CD8-positive, alpha-beta memory T cell (primary cell): ENCODE data around the gene GOLGA5. TPM values are rescaled to one million over a fixed set of nuclear protein-coding genes. Genes with fewer than 3 reads are reported as not detected.
"Not testable (repeated sequence)": the region's sequence is repeated elsewhere in the genome, so short reads cannot be mapped to it uniquely, and the experiment has no call there.

Source experiments
- CTCF ChIA-PET: fragments of 350-600 bp; sonication (Branson Sonifier 250); formaldehyde crosslinking; loops from one replicate; lab custom pipeline; 2021; ENCODE audit warnings: antibody characterized with exemption; lab: Charles Lee
- POLR2A ChIA-PET: fragments of 350-600 bp; sonication (Branson Sonifier 250); formaldehyde crosslinking; loops from one replicate; lab custom pipeline; 2021; ENCODE audit warnings: antibody characterized with exemption; lab: Charles Lee
- DNase-seq, 5 donors: peaks; one replicate each; pipeline versions ENCODE4 v3.0.0 to v3.0.0-alpha.2; 2020 to 2022; ENCODE audit warnings: mixed read lengths in 1 of 5
- H3K27ac ChIP-seq: one replicate; pipeline ENCODE4 v1.7.0; 2013; ENCODE audit warnings: low read depth, mild to moderate bottlenecking, low read length, moderate library complexity
- H3K27me3 ChIP-seq: 2 replicates; pipeline ENCODE4 v1.7.0; 2013; ENCODE audit warnings: low read length, mild to moderate bottlenecking; ENCODE audit not compliant: insufficient read depth, poor library complexity, severe bottlenecking
- H3K36me3 ChIP-seq: 2 replicates; pipeline ENCODE4 v1.7.0; 2013; ENCODE audit warnings: mild to moderate bottlenecking, low read length, moderate library complexity; ENCODE audit not compliant: insufficient read depth
- H3K4me1 ChIP-seq: 2 replicates; pipeline ENCODE4 v1.7.0; 2013; ENCODE audit warnings: mild to moderate bottlenecking, low read length, moderate library complexity; ENCODE audit not compliant: insufficient read depth
- H3K4me3 ChIP-seq: 2 replicates; pipeline ENCODE4 v1.7.0; 2013; ENCODE audit warnings: mild to moderate bottlenecking, low read length
- H3K9me3 ChIP-seq: 2 replicates; pipeline ENCODE4 v1.7.0; 2013; ENCODE audit warnings: mild to moderate bottlenecking, low read length
- H3K27ac Mint-ChIP-seq, 8 donors: one replicate each; pipeline ENCODE4 v1.8.0; 2020 to 2021; ENCODE audit warnings: mixed read lengths in 8 of 8, mild to moderate bottlenecking in 6 of 8, inconsistent platforms in 3 of 8, moderate library complexity in 3 of 8
- H3K27me3 Mint-ChIP-seq, 2 donors: one replicate each; pipeline ENCODE4 v1.8.0; 2020 to 2021; ENCODE audit warnings: mixed read lengths in 2 of 2, mild to moderate bottlenecking in 1 of 2, moderate library complexity in 1 of 2
- H3K36me3 Mint-ChIP-seq, 3 donors: one replicate each; pipeline ENCODE4 v1.8.0; 2020 to 2021; ENCODE audit warnings: mixed read lengths in 3 of 3, inconsistent platforms in 1 of 3, mild to moderate bottlenecking in 1 of 3
- H3K4me1 Mint-ChIP-seq, 3 donors: one replicate each; pipeline ENCODE4 v1.8.0; 2020 to 2021; ENCODE audit warnings: mixed read lengths in 3 of 3, inconsistent platforms in 1 of 3, mild to moderate bottlenecking in 1 of 3
- H3K4me3 Mint-ChIP-seq, 7 donors: one replicate each; pipeline ENCODE4 v1.8.0; 2020 to 2021; ENCODE audit warnings: mixed read lengths in 7 of 7, mild to moderate bottlenecking in 6 of 7, moderate library complexity in 4 of 7, inconsistent platforms in 2 of 7
- H3K9me3 Mint-ChIP-seq, 5 donors: one replicate each; pipeline ENCODE4 v1.8.0; 2020 to 2022; ENCODE audit warnings: mixed read lengths in 5 of 5, mild to moderate bottlenecking in 3 of 5, moderate library complexity in 2 of 5, inconsistent platforms in 1 of 5
- polyA plus RNA-seq: library from polyadenylated mRNA; unstranded; fragments of 300-500 nt; fragmentation: Illumina TruSeq; gene quantifications from one replicate; pipeline ENCODE4 v1.2.3, GENCODE V29; 2021
- total RNA-seq, 2 experiments: library from RNA; stranded (reverse); gene quantifications; one replicate each; pipeline ENCODE4 v1.2.3, GENCODE V29; 2021

Gene GOLGA5, protein sequence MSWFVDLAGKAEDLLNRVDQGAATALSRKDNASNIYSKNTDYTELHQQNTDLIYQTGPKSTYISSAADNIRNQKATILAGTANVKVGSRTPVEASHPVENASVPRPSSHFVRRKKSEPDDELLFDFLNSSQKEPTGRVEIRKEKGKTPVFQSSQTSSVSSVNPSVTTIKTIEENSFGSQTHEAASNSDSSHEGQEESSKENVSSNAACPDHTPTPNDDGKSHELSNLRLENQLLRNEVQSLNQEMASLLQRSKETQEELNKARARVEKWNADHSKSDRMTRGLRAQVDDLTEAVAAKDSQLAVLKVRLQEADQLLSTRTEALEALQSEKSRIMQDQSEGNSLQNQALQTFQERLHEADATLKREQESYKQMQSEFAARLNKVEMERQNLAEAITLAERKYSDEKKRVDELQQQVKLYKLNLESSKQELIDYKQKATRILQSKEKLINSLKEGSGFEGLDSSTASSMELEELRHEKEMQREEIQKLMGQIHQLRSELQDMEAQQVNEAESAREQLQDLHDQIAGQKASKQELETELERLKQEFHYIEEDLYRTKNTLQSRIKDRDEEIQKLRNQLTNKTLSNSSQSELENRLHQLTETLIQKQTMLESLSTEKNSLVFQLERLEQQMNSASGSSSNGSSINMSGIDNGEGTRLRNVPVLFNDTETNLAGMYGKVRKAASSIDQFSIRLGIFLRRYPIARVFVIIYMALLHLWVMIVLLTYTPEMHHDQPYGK
- 10 to 100 TPM; 17.4 to 19.8 TPM for total RNA-seq
- 25.6 TPM for polyA plus RNA-seq

DNA sequence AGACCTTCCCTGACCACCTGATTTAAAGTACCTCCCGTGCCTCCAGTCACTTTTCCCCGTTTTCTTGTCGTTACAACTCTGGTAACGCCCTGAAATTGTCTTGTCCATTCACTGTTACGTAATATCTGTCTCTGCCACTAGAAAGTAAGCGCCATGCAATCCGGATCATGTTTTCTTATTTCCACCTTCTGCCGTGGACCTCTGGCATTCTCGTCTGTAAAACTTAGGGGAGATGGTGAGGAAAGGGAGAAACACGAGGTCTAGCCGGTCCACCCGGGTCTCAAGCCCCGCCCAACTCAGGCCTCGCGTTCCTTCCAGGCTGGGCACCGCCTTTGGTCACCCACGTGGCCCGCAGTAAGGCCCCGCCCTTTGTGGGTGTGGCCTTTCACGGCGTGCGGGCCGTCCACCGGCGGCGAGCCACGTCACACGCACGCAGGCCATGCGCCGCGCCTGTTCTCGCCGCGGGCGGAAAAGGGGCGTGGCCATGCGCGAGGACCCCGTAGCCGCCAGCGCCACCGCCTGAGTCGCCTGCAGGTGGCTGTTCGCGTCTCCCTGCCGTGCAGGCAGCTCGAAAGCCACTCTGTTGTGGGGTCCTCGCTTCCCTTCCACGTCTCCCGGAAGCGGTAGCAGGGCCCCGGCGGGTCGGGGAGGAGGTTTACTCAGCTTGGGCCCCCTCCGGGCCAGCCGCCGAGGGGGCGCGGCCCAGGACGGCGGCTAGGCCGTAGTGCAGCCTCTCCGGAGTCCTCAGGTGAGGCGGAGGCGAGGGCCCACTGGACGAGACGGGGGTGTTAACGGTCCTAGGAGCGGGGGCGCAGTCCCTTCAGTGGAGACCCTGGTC, at the start of gene GOLGA5:
TSS of gene GOLGA5 (plus strand) at position 597 of the 838 bp plus-strand sequence. CDS start 3,133 bp downstream, outside the sequence.
- H3K27ac ChIP-seq, result peak within 1 kb of the TSS; percentile 87
- H3K9me3 Mint-ChIP-seq, result peaks cover 10 to 25% (median 18%) of the 10 kb centered on the region in 5 donors
- peaks cover 6% of the 10 kb centered on the region for H3K9me3 ChIP-seq
- peaks cover 24% of the 10 kb centered on the region for H3K4me1 ChIP-seq
- H3K36me3 ChIP-seq, result peaks cover 15% of the 10 kb centered on the region
- peak; percentile 97 to 100 (median 99) for DNase-seq
- H3K4me3 Mint-ChIP-seq, result peak within 1 kb of the TSS; percentile 79 to 97 (median 94)
- peak within 1 kb of the TSS; percentile 83 for H3K4me3 ChIP-seq
- peak within 1 kb of the TSS; percentile 71 to 97 (median 92) for H3K27ac Mint-ChIP-seq
- peaks cover 4 to 34% (median 16%) of the 10 kb centered on the region in 3 donors for H3K36me3 Mint-ChIP-seq
- peaks cover 29 to 47% (median 42%) of the 10 kb centered on the region in 3 donors for H3K4me1 Mint-ChIP-seq
- H3K27me3 ChIP-seq, result no peaks in the 10 kb centered on the region
- ChIA-PET POLR2A (interaction anchor here (0.9 to 1.2 kb wide), 2 partner anchors 143 to 672 kb away, joined by 3 read pairs; partner anchors contain the start of genes CPSF2 and NDUFB1), CTCF (interaction anchor here (1.0 kb wide), 1 partner anchor 10 kb away, joined by 3 read pairs; no protein-coding TSS in a partner anchor)
- H3K27me3 Mint-ChIP-seq, result peaks cover 0 to 4% of the 10 kb centered on the region in 2 donors

DNA sequence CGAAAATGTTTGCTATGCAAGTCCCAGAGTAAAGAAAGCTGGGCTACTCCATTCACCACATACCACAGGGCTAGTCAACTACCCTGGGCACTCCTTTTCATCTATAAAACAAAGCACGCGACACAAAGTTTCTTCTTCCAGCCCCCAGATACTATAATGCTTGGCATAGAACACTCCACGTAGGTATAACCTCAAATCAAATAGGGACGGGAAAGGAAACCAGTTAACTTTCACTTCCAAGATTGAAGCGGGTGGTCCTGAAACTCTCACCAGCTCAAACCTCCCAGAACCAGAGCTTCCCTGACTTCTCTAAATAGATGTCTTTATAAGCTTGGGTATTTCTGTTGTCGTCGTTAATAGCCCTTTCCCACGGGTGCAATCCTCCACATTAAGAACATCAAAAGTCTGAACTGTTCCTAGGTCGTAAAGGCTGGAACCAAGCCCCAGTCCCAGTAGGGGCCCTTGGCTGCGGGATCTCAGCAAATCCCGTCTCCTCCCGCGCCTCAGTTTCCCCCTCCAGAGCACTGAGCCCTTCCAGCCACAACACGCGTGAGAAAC, 46.3 kb upstream of the GOLGA5 start:
- Histone ChIP-seq H3K27ac (no peak overlapping the region), H3K4me3 (peak overlapping the region; percentile 75), H3K9me3 (no peaks in the 10 kb centered on the region), H3K4me1 (peaks cover 4% of the 10 kb centered on the region), H3K36me3 (no peaks in the 10 kb centered on the region), H3K27me3 (peaks cover 3% of the 10 kb centered on the region)
- ChIA-PET POLR2A (interaction anchor here (0.8 kb wide), 1 partner anchor 11 kb away, joined by 3 read pairs; no protein-coding TSS in a partner anchor), CTCF (no interaction called here)
- H3K9me3 Mint-ChIP-seq, result peaks cover 0 to 6% (median 0%) of the 10 kb centered on the region in 5 donors
- peak overlapping the region; percentile 73 to 91 (median 81) for H3K4me3 Mint-ChIP-seq
- DNase-seq, result peak in 1 of 5 donors; percentile 11
- peaks cover 0 to 1% (median 0%) of the 10 kb centered on the region in 3 donors for H3K36me3 Mint-ChIP-seq
- peak overlapping the region in 6 of 8 donors; percentile 16 to 89 (median 20) for H3K27ac Mint-ChIP-seq
- H3K27me3 Mint-ChIP-seq, result peaks cover 27 to 35% of the 10 kb centered on the region in 2 donors
- H3K4me1 Mint-ChIP-seq, result peaks cover 32 to 38% (median 36%) of the 10 kb centered on the region in 3 donors

DNA sequence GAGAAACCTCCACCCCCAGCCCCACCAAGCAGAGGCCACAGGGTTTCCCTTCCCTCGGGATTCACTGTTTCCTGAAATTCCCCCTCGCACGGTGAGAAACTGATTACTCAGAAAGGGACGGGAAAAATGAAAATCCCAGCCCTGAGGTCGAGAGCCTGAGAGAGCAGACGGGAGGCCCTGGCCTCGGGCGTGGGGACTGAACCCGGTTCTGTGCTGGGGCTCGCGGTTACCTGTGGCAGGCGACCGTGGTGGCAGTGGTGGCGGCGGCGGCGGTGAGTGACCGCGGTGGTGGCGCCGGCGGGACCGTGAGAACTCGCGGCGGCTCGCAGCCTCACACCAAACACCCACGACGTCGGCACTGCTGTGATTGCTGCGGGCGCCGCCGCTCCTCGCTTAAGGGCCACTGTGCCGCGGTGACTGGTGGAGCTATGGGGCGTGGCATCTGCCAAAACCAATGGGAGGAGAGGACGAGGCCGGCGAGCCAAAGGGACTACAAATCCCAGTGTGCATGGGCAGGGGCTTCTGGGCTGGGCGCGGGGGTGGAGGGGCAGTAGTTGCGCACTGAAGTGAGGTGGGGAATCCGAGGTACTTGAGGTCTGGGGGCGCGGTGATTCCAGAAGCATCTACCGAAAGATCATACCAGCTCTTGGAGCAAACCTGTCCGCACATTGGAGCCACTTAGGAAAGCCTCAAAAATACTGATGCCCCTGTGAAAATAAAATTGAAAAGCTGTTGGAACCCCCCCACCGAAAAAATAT, 45.7 kb upstream of the GOLGA5 start, which contains the start of gene LGMN:
TSS of gene LGMN (minus strand) at position 369 of the 758 bp plus-strand sequence. CDS start 15,841 bp downstream, outside the sequence.
- H3K27me3 Mint-ChIP-seq, result peaks cover 27 to 35% of the 10 kb centered on the region in 2 donors
- H3K27me3 ChIP-seq, result peaks cover 3% of the 10 kb centered on the region
- H3K4me1 Mint-ChIP-seq, result peaks cover 32 to 38% (median 36%) of the 10 kb centered on the region in 3 donors
- POLR2A ChIA-PET, result interaction anchor here (0.7 to 0.8 kb wide), 2 partner anchors 12 to 32 kb away, joined by 3 read pairs; no protein-coding TSS in a partner anchor
- peak within 1 kb of the TSS; percentile 75 for H3K4me3 ChIP-seq
- peak; percentile 59 to 86 (median 74) for DNase-seq
- H3K9me3 ChIP-seq, result no peaks in the 10 kb centered on the region
- H3K4me3 Mint-ChIP-seq, result peak within 1 kb of the TSS; percentile 73 to 91 (median 81)
- H3K36me3 ChIP-seq, result no peaks in the 10 kb centered on the region
- H3K27ac ChIP-seq, result no peak within 1 kb of the TSS
- peak within 1 kb of the TSS in 6 of 8 donors; percentile 16 to 89 (median 61) for H3K27ac Mint-ChIP-seq
- peaks cover 4% of the 10 kb centered on the region for H3K4me1 ChIP-seq
- peaks cover 0 to 6% (median 0%) of the 10 kb centered on the region in 5 donors for H3K9me3 Mint-ChIP-seq
- CTCF ChIA-PET, result no interaction called here
- peaks cover 0 to 1% (median 0%) of the 10 kb centered on the region in 3 donors for H3K36me3 Mint-ChIP-seq

DNA sequence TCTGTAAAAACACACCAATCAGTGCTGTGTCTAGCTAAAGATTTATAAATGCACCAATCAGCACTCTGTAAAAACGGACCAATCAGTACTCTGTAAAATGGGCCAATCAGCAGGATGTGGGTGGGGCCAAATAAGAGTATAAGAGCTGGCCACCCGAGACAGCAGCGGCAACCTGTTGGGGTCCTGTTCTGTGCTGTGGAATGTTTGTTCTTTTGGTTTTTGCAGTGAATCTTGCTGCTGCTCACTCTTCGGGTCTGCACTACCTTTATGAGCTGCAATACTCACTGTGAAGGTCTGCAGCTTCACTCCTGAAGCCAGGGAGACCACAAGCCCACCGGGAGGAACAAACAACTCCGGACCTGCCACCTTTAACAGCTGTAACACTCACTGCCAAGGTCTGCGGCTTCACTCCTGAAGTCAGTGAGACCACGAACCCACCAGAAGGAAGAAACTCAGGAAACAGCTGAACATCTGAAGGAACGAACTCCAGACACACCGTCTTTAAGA, 43.8 kb upstream of the GOLGA5 start:
- H3K4me3 ChIP-seq, result peak overlapping the region; percentile 46
- H3K36me3 ChIP-seq, H3K9me3 ChIP-seq, POLR2A ChIA-PET, H3K27ac ChIP-seq, H3K9me3 Mint-ChIP-seq, H3K4me1 ChIP-seq, H3K27me3 ChIP-seq, H3K36me3 Mint-ChIP-seq: not testable (repeated sequence)
- DNase-seq, result peak in 4 of 5 donors; percentile 21 to 70 (median 52)
- H3K4me1 Mint-ChIP-seq, result peaks cover 32 to 38% (median 36%) of the 10 kb centered on the region in 3 donors
- H3K27ac Mint-ChIP-seq, result peak overlapping the region in 4 of 8 donors; percentile 24 to 77 (median 58)
- peaks cover 27 to 35% of the 10 kb centered on the region in 2 donors for H3K27me3 Mint-ChIP-seq
- H3K4me3 Mint-ChIP-seq, result peak overlapping the region; percentile 80 to 91 (median 86)
- CTCF ChIA-PET, result interaction anchor here (0.9 to 1.4 kb wide), 3 partner anchors 12 to 629 kb away, joined by 3 to 4 read pairs (median 3); partner anchors contain the start of genes CPSF2 and NDUFB1

DNA sequence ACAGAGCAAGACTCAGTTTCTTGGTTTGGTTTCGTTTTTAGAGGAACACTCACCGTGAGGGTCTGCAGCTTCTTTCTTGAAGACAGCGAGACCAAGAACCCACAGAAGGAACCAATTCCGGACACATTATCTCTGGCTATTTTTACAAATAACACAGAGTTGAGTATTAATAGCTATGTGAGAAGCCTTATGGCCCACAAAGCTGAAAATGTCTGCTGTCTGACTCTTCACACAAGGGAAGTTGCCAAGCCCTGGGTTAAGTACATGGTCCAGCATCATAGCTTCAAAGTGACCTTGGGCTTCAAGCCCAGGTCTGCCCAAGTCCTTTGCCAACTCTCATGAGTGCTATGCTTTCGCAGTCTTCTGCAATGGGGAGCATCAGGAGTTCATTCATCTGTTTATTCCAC, 43.1 kb upstream of the GOLGA5 start:
- H3K27ac Mint-ChIP-seq, result peak overlapping the region in 1 of 8 donors; percentile 43
- H3K4me3 ChIP-seq, result peak overlapping the region; percentile 46
- H3K27me3 ChIP-seq, result peaks cover 3% of the 10 kb centered on the region
- H3K4me1 Mint-ChIP-seq, result peaks cover 32 to 38% (median 36%) of the 10 kb centered on the region in 3 donors
- H3K4me1 ChIP-seq, result peaks cover 4% of the 10 kb centered on the region
- peaks cover 0 to 1% (median 0%) of the 10 kb centered on the region in 3 donors for H3K36me3 Mint-ChIP-seq
- H3K27me3 Mint-ChIP-seq, result peaks cover 27 to 35% of the 10 kb centered on the region in 2 donors
- no peaks in the 10 kb centered on the region for H3K36me3 ChIP-seq
- no peak for DNase-seq
- ChIA-PET POLR2A (no interaction called here), CTCF (interaction anchor here (1.1 to 1.4 kb wide), 4 partner anchors 8 to 630 kb away, joined by 3 read pairs; partner anchors contain the start of genes CPSF2 and NDUFB1)
- peak overlapping the region; percentile 80 to 91 (median 86) for H3K4me3 Mint-ChIP-seq
- H3K27ac ChIP-seq, result no peak overlapping the region
- no peaks in the 10 kb centered on the region for H3K9me3 ChIP-seq
- peaks cover 0 to 6% (median 0%) of the 10 kb centered on the region in 5 donors for H3K9me3 Mint-ChIP-seq

DNA sequence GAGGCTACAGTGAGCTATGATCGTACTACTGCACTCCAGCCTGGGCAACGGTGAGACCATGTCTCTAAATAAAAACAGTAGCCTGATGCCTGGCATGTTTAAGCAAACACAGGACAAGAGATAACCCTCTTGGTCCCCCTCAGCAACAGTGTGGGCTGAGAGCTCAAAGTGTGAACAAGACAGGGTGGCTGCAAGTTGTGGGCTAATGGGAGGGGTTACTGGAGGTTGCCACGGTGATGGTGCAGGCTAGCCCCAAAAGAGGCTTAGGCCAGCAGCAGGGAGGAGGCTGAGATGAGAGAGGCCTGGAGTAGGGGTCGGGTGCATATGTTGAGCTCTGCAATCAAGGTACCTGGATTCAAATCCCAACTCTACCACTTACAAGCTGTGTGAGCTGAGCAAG, 42.3 kb upstream of the GOLGA5 start:
- no peaks in the 10 kb centered on the region for H3K9me3 ChIP-seq
- no peak for DNase-seq
- Mint-ChIP-seq H3K27ac (no peak overlapping the region), H3K4me1 (peaks cover 32 to 38% (median 36%) of the 10 kb centered on the region in 3 donors), H3K27me3 (peaks cover 27 to 29% of the 10 kb centered on the region in 2 donors), H3K4me3 (peak overlapping the region in 1 of 7 donors; percentile 4), H3K36me3 (no peaks in the 10 kb centered on the region), H3K9me3 (peaks cover 0 to 6% (median 0%) of the 10 kb centered on the region in 5 donors)
- ChIA-PET CTCF (interaction anchor here (1.1 to 1.4 kb wide), 3 partner anchors 9 to 11 kb away, joined by 3 read pairs; no protein-coding TSS in a partner anchor), POLR2A (no interaction called here)
- peaks cover 3% of the 10 kb centered on the region for H3K27me3 ChIP-seq
- H3K4me3 ChIP-seq, result no peak overlapping the region
- H3K27ac ChIP-seq, result no peak overlapping the region
- H3K4me1 ChIP-seq, result peaks cover 4% of the 10 kb centered on the region
- no peaks in the 10 kb centered on the region for H3K36me3 ChIP-seq
